NCI-H2081 (cell line): Measurements from ENCODE around the gene PPARGC1A.

Experiments
- DNase-seq, 2 experiments: peaks; one replicate each; lab custom pipeline; 2025; lab: John Stamatoyannopoulos, UW

Gene PPARGC1A

DNA sequence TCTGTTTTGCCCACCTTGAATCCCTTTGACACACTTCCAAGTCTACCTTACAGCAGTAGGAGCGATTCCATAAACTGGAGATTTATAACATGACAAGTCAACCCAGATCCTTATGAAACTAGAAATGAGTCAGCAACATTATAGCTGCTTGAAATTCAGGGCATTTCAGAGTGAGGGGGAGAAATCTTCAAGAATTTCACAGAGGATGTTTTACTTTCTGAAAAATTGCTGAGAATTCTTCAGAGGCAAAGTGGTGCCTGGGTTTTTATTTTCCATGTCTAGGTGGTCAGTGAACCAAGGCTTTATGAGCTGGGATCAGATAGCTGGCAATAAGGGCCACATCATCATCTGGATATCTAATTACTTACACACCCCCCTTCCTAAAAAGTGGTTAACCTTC is 119.8 kb downstream of the PPARGC1A start:
- no peak for DNase-seq

DNA sequence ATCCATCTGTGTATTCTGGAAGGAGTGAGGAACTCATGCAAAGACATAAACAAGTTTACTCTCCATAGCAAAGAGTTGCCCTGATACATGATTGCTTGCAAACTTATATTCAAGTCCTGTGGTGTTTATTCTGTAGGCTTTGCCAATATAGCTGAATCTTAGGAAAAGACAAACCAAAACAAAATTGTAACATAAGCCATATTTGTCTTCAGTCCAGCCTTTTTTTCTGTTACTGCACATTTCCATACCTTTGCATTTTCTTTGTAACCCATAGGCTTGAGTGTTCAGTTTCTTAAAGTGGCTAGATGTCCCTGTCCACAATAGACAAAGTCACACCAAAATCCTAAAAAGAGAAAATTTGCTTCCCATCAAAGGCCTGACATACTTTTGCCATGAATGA is 120.4 kb downstream of the PPARGC1A start:
- no peak for DNase-seq

DNA sequence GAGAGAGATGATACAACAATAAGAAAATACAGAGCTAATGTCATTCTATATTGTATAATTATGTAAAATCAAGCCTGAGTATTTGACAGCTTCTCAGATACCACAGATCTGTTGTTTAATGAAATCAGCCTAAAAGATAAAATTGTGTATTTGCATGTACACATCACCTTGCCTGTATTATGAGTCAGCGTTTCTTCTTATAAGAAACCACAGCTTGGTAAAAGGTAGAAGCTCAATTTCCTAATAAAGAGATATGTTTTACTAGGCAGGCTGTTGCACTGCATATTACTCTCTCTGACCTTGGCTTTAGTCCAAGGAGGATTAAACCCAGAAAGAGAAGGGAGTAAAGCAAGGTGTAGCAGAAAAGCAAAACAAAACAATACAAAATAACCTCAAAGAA is 121.3 kb downstream of the PPARGC1A start:
- DNase-seq: no peak

DNA sequence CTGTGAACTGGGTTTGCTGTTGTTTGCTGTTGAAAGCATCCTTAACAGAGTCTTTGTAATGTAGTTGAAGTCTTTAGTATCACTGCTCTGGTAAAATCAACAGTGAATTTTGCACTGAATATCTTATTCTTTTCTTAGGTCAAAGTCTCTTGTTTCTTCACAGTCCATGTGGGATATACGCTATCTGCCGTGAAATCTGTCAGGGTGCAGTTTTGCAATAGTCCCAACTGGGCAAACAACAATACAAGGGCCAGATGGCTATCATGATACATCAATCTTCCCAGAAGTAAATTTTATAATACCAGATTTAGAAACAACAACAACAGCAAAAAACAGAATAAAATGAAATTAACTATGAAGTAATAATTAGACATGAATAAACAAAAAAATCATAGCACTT is 123.5 kb downstream of the PPARGC1A start:
- DNase-seq: no peak

DNA sequence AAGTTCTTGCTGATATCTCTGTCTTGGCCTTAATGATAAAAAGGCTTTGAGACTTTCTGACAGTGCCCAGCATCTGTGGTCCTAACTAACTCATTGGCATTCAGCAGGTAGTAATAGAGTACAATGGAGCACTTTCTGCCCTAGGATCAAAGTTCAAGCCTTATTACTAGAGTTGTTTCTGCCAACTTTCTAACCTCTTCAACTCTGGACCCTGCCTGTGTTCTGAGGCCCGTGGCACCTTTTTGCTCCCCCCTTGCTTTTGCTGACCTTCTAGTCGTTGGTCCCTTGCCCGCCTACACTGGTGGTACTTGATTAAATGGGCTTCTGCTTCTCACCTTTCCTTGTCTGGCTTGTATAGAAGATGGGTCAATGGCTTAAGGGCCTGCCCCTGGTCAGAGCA is 126.3 kb downstream of the PPARGC1A start:
- no peak for DNase-seq

DNA sequence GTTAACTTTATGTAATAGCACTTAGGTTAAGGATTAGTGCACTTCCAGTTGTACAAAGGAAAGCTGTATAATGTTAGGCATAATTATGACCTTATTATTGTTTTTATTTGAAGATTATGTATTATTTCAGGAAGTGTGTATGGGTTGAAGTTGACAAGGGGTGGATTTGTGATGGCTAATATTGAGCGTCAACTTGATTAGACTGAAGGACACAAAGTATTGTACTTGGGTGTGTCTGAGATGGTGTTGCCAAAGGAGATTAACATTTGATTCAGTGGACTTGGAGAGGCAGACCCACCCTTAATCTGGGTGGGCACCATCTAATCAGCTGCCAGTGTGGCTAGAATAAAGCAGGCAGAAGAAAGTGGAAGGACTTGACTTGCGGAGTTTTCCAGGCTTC is 127.3 kb downstream of the PPARGC1A start:
- DNase-seq: no peak

DNA sequence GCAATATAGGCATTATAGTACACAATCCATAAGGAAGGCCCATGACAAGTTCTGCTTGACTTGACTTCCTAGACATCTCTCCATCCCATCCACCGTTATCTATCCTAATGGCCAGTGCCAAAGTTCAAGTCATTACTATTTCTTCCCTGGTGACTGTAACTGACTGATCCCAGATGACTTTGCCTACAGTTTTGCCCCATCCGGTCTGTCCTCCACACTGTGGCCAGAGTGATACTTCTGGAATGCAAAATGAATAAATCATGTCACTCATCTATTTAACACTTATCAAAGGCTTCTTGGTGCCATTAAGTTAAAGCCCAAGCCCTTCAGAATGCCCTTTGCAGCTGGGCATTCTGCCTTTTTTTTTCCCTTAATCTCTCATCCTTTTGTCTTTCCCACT is 130.8 kb downstream of the PPARGC1A start:
- DNase-seq: no peak

DNA sequence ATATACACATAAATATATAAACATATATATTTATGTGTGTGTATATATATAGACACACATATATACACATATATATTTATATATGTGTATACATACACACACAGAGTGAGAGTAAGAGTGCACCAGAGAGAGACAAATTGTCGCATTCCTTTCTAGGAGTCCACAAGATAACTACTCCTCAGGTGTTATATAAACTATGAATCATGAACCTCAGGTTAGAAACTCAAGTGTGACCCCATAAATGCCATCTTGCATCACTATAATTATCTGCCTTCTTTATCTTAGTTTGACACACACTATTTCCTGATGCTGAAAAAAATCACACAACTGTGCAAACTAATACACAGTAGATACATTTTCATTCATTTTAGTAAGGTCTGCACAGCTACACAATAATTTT is 135.2 kb downstream of the PPARGC1A start:
- no peak for DNase-seq

DNA sequence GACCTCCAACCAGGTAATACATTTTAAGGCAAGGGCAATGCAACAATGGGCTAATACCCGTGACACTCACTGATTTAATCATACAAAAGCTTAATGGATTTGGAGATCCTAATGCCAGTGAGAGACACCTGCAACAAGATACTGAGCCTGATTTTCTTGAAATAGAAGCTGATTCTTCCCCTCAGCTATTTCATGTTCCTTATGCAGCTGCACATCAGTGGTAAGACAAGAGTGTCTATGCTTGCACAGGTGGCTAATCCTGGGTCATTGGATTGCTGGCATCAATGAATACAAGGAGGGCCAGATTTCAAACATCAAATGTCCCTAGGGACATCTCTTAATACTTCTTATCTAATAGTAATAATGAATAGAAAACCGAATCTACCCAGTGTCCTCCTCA is 139.7 kb downstream of the PPARGC1A start:
- DNase-seq: no peak

DNA sequence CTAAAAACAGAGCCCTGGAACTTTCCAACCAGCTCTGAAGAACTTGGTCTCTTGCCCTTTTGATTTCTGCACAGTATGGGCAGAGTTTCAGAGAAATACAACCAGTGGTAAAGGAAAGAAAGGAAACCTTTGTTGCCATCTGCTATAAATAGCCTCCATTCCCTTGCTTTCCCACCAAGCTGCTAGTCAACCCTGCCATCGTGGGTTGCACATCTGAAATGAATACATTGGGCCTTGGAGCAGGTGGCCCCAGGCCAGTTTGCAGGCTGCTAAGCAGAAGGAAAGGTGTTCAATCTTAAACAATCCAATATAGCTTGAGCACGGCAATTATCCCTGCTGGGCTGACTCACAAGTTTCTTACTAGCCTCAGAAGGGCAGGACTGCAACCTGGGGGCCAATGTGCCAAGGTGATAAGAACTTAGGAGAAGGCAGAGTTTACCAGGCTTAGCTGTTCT is 142.5 kb downstream of the PPARGC1A start:
- DNase-seq: no peak

DNA sequence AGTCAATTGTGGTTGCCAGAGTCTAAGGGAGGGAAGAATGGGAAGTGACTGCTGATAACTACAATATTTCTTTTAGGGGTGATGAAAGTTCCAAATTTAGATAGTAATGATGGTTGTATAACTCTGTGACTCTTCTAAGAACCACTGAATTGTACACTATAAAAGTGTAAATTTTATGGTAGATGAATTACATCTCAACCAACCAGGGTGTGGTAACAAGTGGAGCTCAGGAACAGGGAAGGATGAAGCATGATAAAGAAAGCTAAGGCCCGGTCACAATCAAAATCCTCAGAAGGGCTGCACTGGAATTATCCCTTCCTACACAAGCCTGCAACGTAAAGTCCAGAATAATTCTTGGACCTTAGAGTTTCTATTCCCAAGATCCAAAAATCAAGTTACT is 143.2 kb downstream of the PPARGC1A start:
- DNase-seq: no peak

DNA sequence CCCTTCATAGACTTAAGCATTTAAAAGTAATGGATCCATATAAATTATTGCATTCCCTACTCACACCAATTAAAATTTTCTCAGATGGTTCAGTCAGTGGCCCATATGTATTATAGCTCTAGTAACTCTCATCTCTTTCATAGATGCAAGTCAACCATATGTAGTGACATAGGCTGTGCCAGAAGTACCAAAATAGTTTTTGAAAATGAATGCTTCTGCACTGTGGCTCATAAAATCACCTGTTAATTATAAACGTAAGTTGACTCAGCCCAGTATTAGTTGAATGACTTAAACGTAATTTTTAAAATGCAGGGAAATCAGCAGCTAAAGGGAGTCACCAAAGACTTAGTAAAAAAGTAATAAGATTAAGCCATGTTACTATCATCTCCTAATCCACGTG is 143.8 kb downstream of the PPARGC1A start:
- no peak for DNase-seq

DNA sequence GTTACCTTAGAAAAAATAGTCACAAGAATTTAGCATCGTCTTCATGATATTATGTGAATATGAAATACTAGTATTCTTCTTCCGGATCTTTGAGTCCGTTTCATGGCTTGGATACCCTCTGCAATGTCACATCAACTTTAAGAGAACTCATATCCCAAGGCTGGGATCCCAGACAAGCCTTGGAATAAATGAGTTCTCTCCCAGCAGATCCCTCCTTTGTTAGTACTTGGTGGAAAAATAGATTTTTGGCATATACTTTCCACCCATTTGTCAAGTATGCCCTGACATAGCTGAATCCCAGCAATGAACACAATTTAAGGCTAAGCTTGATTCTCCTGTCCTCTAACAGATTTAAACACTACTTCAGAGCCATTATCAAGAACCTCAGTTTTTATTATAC is 144.5 kb downstream of the PPARGC1A start:
- no peak for DNase-seq
